Middle frontal gyrus (tissue), 1 donor: ENCODE results near the gene RNU6-1.

Experiments used
- DNase-seq: peaks from one replicate; pipeline ENCODE4 v3.0.0-alpha.2; 2015; ENCODE audit warnings: low spot score; ENCODE audit errors: extremely low spot score

The RNU6-1 gene

DNA sequence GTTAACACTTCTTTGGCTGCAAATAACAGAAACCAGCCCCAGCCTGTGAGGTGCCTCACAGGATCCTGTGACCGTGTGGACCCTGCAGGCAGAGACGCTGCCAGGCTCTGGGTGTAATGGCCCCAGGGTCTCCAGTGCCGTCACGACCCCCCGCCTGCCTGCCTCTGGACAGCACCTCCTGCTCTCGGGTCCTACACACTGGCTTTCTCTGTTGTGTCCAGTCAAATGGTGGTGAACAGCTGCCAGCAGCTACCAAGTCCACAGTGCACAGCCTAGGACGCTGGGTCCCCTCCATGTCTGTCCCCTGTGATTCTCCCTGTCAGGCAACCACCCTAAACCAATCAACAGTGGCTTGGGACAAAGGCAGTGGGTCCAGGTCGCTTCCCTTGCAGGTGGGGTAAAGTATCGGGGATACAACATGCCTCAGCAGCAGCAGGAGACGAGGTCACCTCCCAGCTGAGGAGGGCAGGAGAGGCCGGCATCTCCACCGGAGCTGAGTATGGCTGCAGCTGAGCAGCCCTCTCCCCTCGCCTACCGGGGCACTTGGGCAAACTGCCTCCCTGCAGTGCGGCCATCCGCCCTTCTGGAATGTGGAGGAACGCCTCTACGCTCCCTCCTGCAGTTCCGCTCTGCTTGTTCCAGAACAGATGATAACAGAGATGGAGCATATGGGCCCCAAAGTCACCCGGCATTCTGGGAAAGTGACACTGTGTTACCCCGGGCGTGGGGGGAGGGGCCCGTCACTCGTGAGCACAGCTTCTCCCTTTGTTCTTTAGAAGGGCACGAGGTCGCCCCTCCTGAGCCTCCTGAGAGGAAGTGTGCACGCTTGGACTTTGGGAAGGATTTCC, 35.6 kb downstream of the RNU6-1 start:
- DNase-seq = no peak

DNA sequence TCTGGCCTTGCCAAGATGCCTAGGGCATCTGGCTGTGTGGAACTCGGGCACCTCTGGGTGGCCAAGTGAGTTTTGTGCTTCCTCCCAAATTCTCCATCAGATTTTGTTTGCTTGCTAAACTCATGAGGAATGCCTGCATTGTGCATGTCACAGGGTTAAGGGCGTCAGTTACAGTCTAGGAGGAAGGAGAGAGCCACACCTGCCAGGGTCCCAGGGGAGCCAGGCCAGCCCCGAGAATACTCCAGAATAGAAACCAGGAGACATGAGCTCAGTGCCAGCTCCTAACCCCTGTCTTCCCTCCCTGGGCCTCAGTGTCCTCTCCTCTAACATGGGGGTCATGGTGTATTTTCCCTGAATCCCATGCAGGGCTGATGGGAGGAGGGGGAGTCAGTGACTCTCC, 36.5 kb downstream of the RNU6-1 start:
- DNase-seq = no peak

DNA sequence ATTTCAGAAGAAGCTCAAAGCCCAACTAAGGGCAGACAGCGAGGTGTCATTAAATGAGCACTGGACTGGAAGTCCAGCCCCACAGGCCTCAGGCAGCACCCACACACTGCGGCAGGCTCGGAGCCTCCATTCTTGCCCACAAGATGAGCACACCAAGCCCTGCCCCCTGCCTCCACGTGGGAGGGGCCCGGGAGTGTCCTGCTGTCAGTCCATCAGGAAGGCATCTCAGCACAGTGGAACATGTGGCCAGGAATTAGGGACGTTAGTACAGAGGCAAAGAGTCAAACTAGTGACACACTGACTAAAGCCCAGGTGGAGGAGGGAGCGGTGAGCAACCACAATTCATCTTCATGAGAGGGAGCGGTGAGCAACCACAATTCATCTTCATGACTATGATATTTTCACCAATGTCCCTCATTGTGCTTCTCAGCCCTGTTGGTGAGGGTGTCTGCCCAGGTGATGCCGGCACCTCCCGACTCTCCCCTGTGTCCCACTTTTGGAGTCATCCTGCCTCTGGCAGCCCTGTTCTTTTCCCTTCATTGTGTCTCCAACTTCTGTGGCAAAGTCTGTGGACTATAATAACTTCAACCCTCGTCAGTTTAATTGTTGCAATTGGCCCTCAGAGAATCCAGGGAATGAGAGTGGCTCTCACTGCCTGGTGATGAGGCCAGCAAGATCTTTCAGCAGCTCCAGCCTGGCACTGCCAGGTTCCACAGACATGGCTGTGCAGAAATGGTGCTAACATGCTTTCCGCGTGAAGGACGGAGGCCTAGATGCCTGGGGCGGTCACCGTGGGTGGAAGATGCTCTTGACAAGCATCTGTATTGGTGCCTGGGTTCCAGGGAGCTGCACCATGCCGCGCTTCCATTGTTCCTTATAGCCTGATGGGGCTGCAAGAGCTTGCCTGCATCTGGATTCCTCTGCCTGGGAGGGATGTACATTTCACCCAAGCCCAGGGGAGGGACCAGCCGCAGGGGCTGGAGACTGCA, 37.6 kb downstream of the RNU6-1 start:
- no peak for DNase-seq

DNA sequence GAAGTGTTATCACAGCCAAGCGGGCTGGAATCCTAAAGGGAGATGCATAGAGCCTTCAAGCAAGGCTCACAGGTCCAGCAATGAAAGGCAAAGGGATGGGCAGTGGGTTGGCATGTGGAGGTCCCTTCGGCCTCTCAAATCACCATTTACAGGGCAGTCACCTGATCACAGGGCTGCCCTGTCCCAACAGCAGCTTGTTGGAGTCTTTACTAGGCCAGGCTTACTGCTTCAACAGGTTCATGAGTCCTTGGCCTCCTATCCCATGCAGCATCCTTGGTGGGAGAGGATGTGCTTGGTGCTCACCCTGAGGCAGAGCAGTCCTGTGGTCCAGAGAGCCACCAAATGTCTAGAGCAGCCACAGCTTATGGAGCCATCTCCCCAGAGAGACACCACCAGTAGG, 38.7 kb downstream of the RNU6-1 start:
- no peak for DNase-seq

DNA sequence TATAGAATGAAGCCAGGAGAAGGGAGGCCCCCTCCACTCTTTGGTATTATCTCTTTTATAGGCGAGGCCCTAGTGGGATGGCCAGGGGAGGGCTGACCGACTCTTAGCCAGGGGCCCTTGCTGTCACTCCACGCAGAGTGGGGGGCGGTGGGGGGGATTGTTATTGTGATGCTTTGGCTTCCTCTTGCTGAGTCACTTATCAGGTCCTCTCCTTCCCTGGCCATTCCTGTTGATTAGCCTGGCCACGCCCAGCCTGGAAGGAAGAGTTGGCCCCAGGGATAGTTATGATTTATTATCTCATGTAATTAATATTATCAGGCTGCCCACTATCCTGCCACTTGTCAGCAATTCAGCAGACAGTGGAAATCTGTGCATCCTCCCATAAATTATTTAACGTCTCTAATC, 40.0 kb downstream of the RNU6-1 start:
- no peak for DNase-seq

DNA sequence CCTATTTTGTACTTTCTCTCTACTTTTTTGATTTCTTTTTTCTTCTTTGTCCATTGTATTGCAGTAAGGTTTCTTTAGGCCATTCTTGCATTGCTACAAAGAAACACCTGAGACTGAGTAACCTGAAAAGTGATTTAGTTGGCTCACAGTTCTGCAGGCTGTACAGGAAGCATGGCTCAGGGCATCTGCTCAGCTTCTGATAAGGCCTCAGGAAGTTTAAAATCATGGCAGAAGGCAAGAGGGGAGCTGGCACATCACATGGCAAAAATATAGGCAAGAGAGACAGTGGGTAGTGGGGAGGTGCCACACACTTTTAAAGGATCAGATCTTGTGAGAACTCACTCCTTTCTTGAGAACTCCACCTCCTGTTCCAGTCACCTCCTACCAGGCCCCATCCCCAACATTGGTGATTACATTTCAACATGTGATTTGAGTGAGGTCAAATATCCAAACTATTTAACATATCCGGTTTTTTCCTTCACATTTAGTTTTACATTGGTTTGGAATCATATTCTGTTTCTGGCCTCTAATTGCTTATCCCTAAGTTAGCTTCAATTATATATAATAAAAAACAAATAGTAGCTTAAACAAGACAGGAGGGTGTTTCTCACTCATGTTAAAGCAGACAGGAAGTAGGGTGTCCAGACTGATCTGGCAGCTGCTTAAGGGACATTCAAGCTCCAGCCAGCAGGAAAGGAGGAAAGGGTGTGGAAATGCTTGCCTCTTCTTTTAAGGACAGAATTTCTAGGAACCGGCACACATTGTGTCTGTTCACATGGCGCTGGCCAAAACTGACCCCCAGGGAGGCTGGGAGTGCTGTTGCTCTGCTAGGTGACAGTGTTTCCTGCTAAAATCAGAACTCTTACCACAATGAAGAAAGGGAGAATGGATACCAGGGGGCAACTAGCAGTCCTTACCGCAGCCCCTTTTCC, 43.4 kb downstream of the RNU6-1 start:
- DNase-seq = no peak

DNA sequence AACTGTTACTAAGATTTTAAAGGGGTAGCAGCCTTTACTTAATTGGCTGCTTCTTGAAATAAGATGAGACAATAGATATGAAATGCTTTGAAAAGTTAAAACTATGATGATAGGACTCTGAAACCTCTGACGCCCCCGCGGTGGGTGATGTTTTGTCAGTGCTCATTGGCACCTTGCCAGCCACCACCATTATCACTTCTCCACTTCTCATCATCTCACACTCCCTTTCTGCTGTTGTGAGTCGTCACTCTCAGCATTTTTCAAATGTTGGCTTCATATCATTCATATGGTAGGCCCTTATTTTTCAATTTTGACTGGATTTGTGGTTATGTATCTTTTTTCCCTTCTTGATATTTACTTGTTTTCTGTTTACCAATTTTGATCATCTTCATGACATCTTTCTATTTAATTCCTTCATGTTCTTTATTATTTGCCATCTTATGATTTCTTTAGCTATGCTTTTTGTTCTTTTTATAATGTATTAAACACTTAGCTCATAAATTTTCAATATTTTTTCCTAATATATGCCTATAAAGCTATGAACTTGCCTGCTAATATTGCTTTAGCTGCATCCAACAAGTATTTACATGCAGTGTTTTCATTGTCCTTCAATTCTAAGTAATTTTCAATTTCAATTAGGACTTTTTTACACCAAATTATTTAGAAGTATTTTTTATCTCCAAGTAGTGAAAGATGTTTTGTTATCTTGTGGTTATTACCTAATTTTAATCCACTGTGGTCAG, 44.8 kb downstream of the RNU6-1 start:
- no peak for DNase-seq

DNA sequence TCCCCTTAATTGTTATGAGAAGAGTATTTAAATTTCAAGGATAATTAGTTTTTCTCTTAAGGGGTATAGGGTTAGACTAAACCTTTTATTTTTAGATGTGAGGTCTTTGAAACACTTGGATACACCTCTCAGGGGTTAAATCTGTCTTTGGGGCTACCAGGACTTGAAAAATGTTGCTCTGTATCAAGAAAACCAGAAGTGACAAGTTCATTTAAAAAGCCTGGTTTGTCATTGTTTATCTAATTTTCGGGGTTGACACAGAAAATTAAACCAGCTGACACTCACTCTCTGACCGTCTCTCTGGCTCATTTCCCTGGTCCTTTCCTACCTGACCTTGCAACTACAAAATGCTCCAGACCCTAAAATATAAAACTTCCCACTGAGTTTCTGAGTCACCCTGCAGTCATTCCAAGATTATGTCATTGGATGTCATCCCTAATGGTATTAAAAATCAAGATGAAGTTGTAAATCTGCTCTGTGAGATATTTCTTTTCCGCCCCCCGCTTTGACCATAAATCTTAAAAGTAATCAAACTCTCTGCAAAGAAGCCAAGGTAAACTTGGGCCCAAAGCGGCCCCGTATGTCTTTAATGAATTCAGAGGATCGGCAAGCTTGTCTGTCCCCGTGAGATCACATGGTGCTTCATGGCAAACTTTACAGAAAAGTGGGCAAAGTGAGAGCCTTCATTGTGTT, 47.4 kb downstream of the RNU6-1 start:
- no peak for DNase-seq

DNA sequence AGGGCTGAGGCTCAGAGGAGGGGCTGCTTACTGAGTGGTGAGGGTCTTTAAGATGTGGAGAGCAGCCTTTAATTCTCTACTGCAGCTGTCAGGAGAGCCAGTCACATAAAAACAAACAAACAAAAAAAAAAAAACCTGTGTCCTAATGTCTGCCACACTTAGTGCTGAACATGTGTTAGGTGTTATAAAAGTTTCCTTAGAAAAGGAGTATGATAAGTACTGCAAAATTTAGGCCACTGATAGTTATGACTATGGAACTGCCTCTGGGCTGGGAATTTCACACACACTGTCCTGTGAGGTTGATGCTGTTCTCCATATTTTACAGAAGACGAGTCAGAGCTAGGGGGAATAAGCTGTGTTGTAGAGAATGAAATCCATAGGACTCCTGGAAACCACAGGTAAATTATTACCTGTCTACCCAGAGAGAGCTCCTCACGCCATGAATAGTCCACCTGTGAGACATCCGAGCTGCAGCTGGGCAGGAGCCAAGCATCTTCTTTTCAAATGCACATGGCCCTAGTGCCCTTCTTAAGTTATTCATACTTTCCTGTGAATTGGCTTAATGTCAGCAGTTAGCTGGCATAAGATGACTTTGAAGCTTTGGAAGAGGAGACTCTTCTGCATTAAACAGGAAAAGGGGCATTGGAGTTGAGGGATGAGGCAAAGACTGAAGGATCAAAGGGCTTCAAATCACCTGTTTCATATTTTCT, 49.1 kb downstream of the RNU6-1 start:
- no peak for DNase-seq
